Transverse colon (tissue), 3 donors: ENCODE results near the gene GATM.

Source experiments
- POLR2A ChIP-seq: fragments of 450-650 bp; IDR thresholded peaks from one replicate; pipeline ENCODE4 v1.6.1; 2016; ENCODE audit warnings: antibody characterized with exemption, mild to moderate bottlenecking, moderate library complexity
- TF ChIP-seq, protein P1 (sequence below), 5 experiments: fragments of 200-600 bp in 3 of 5; fragments of 450-650 bp in 2 of 5; sonication (generic) in 3 of 5; IDR thresholded peaks; 1 replicate in 2 of 5; 2 replicates in 3 of 5; pipeline ENCODE4 v1.5.1; 2016 to 2017; ENCODE audit warnings: antibody characterized with exemption in 5 of 5, inconsistent platforms in 3 of 5, mild to moderate bottlenecking in 2 of 5, moderate library complexity in 1 of 5

DNA sequence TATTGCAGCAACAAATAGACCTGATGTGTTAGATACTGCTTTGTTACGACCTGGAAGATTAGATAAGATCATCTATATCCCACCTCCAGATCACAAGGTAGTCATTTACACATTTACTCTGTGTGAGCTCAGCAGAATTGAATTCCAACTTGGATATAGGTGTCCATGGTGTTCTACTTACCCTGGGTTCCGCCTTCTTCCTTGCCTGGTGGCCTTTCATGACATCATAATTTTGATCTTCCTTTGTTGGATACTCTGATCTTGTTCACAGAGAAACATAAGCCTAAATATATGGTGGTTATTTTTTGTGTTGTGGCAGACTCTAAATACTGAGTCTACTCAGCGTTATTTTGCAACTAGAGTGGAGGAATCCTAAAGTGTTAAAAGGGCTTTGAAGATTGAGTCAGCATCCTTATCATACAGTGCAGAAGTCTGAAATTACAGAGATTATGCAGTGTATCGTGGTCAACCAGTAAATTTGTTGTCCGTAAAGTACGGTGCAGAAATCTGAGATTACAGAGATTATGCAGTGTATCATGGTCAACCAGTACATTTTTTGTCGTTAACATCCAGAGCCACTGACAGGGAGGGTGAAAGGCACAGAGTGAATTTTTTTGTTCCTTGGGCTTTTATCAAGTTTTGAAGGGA lies 39.1 kb upstream of the GATM start:
- TF ChIP-seq, protein P1, sequence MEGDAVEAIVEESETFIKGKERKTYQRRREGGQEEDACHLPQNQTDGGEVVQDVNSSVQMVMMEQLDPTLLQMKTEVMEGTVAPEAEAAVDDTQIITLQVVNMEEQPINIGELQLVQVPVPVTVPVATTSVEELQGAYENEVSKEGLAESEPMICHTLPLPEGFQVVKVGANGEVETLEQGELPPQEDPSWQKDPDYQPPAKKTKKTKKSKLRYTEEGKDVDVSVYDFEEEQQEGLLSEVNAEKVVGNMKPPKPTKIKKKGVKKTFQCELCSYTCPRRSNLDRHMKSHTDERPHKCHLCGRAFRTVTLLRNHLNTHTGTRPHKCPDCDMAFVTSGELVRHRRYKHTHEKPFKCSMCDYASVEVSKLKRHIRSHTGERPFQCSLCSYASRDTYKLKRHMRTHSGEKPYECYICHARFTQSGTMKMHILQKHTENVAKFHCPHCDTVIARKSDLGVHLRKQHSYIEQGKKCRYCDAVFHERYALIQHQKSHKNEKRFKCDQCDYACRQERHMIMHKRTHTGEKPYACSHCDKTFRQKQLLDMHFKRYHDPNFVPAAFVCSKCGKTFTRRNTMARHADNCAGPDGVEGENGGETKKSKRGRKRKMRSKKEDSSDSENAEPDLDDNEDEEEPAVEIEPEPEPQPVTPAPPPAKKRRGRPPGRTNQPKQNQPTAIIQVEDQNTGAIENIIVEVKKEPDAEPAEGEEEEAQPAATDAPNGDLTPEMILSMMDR (IDR thresholded peaks at IDR 0.05): no peak
- TF ChIP-seq POLR2A: no peak
